Ecto neural progenitor cell (in vitro differentiated cells): ENCODE data around the gene C10orf105.

ENCODE experiments used
- DNase-seq: peaks from one replicate; pipeline ENCODE4 v3.0.0-alpha.2; 2018; ENCODE audit warnings: low spot score

The C10orf105 gene, protein sequence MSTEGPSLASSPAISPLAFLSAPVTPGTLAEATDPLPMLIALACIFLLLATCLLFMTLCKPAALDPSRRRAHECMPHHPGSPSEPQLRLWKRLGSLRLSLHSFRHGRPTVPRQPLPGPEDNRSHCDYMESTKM

DNA sequence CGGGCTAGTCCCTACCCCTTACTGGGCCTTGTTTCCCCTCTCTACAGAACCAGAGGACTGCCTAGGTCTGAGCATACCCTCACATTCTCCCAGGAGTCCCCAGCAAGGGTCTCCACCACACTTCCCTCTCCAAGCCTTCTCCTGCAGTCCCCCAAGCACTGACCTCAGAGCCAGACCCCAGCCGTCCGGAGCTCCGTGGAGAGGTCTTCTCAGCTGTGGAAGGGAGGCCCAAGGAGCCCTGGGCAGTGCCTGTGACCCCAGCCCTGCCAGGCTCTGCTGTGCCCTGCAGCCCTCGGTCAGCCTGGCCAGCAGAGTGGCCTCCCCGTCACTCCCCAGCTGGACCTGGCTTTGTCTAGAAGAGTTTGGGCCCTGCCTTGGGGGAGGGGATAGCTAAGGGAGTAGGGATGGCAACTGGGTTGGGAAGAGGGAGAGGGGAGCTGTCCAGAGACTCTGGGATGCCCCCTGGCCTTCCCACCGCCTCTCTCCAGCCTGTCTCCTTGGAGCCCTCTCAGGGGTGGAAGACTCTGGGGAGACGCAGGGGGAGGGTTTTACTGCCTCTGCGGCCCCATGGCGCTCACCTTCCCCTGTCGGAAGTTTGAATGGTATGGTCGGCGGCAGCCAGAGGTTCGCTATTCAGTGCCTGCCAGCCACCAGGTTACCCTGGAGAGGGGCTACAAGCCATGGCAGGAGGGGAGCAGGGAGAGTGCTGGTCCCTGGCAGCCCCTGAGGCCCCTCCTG is at the start of gene C10orf105:
Gene C10orf105, minus strand, starts transcription at position 315 of the 738 bp plus-strand sequence. CDS start 3,441 bp downstream, outside the sequence.
- DNase-seq = peak; percentile 61

- DNase-seq = no peak
Observed at GRCh38 chr10:71767420-71768035, 48.0 kb upstream of the C10orf105 start.

GRCh38 chr10:71766717-71767419 is 47.3 kb upstream of the C10orf105 start:
- no peak for DNase-seq

DNA sequence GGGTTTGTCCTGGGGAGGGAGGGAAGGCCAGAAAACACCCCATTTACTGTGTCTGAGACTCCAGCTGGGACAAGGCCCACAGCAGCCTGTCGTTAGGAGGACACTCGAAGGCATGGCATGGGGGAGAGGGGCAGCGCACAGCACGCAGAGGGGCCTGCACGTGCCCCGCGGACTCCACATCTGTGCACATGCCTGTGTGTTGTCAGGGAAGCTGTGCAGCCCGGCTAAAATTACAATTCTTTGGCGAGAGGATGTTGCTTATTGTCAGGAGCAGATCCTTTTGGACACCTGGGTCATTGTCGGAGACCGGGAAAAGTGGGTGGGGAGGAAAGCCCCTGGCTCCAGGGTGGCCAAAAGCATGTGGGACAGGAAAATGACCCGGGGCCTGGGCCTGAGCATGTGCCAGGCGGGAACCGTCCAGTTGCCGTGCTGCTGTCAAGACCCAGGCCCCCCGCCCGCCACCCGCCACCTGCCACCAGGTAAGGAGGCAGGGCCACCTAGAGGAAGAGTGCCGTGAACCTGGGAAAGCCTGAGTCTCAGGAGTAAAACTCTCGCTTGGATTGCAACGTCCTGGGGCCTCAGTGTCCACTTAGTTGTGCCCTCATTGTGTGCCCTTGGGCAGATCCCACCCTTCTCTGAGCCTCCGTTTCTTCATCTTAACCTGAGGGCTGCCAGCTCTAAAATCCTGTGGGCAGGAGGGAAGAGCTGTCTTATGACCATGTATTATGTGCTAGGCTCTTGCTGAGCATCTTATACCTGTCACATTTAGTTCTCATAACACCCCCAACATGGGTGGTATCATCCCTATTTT is 46.5 kb upstream of the C10orf105 start:
- DNase-seq = no peak

- DNase-seq = no peak
Observed at GRCh38 chr10:71765176-71765904, 45.8 kb upstream of the C10orf105 start.

- DNase-seq = no peak
Observed at GRCh38 chr10:71763352-71764127, 44.0 kb upstream of the C10orf105 start.

DNA sequence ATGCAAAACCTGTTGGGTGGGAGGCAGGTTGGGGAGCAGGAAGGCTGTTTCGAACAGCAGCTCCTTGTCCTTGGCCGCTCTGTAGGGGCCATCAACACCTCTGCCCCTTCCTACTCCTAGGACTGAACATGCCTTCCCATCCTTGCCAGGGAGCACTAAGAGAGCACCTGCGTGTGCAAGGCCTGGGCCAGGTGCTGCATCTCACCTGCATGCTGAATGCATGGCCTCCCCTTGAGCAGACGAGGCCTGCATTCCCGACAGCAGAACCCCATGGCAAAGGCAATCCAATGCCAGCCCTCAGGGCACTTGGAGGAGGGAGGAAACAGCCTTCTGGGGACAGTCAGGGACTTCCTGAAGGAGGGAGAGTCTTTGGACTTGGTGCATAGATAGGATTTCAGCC is 42.7 kb upstream of the C10orf105 start:
- DNase-seq = no peak

DNA sequence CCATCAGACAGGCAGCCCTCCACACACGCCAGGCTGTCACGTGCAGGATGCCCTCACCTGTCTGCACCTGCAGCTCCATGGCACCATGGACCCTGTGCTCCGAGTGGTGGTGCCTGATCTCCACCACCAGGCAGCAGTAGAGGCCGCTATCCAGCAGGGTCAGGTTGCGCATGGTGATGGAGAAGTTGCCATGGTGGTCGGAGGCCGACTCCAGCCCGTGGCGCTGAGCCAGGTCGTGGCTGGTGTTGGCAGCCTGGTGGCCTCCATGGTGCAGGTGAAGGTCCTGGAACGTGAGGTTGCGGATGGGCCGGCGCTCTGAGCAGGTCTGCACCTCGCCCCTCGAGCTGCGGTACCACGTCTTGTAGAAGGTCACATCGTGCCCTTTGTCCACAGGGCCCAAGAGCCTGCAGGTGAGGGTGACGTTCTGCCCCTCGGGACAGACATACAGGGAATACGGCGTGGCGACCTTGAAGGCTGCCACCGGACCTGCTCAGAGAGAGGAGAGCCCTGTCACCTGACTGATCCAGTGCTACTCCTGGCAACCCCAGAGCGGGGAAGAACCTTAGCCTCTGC is 42.0 kb upstream of the C10orf105 start:
- no peak for DNase-seq

GRCh38 chr10:71761105-71761511 is 41.5 kb upstream of the C10orf105 start:
- no peak for DNase-seq

GRCh38 chr10:71757399-71757922 is 37.9 kb upstream of the C10orf105 start:
- DNase-seq = peak; percentile 62

DNA sequence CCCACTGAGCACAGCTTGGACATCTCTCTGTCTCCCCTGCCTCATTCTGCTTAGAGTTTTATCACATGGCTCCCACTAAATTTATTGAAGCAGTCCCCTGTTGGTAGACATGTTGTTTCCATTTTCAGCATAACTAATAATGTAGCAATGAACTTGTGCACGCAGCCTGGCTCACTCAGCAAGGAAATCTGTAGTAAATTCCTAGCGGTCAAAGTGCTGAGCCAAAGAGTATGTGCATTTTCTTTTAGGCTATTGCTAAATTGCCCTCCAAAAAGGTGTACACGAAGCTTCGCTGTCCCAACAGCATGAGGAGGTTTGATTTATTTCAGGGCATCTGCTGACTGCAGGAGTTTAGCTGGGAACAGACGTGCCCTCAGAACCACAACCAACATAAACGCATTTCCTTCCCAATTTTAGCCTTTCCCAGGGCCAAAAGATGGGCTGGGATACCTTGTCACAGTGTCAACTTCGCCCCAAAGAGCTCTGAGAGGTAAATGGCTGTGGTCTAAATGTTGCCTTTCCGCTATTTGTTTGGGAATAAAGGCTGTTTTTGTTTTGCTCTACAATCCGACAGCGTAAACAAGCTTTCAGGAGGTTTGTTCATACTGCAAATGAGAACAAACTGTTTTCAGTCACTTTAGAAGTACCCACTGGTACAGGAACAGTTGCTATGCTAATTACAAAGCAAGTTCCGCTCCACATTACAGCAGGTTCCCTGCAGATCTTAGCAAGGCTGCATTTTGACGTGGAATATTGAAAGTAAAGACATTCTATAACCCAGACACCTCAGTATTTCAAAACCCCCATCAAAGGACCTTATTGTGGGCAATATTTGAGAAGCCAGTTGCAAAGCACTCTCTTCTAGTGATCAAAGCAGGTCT is 37.0 kb upstream of the C10orf105 start:
- DNase-seq = no peak

DNA sequence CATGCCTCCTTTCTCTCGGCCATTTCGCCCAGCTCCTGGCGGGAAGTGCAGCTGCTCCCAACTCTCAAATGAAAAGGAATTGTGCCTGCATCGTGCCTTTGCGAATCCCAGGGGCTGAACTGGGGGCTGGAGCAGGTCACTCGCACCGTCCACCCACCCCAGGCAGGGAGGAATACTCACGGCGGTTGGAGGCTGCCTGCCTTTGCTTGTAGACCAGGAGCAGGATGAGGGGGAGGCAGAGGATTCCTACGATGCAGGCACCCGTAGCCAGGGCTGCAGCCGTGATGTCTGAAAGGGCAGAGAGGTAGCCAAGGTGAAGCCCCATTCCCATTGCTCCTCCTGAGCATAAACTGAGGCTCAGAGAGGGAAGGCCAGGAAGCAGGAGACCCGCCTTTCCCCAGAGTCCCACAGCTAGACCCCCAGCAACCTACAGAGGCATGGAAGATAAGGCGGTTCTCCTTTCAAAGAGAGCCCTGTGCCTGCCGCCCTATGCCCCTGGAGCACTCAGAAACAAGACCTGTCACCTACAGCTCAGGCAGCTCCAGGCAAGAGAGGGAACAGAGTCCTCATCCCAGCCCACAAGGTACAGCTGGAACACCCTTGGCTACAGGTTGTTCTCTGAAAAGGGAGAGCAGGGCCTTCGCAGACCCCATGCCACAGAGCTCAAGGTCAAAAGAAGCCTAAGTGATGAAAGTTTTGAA is 35.8 kb upstream of the C10orf105 start:
- no peak for DNase-seq

DNA sequence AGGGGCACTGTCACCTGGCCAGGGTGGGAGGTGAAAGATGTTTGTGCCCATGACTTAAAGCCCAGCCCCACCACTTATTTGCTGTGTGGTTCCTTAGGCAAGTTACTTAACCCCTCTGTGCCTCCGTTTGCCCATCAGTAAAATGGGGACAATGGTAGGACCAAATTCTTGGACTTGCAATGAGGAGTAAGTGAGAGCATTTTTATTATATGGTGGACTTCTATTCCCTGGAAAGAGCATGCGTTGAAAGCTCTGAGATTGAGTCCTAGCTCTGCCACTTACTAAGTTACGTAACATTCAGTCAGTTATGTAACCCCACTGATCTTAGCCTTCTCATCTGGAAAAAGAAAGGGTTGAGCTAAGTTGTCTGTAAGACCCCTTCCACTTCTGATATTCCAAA is 35.0 kb upstream of the C10orf105 start:
- DNase-seq = no peak

- DNase-seq = no peak
Observed at GRCh38 chr10:71753960-71754505, 34.5 kb upstream of the C10orf105 start.

GRCh38 chr10:71753091-71753959 is 33.7 kb upstream of the C10orf105 start:
- no peak for DNase-seq

GRCh38 chr10:71752391-71753090 is 33.0 kb upstream of the C10orf105 start:
- DNase-seq = no peak
